B cell (primary cell): ENCODE measurements around the gene C19orf33. TPM values are rescaled to one million over a fixed set of nuclear protein-coding genes. Genes with fewer than 3 reads are reported as not detected.

Source experiments
- ATAC-seq: fragments of 200-7000 bp; cut with Tn5 transposase; one replicate; pipeline ENCODE4 v1.10.0; 2021; ENCODE audit warnings: low read depth, mild to moderate bottlenecking, moderate number of reproducible peaks, moderate library complexity
- CTCF ChIA-PET: fragments of 350-600 bp; sonication (Branson Sonifier 250); formaldehyde crosslinking; loops from one replicate; lab custom pipeline; 2021; ENCODE audit warnings: antibody characterized with exemption, inconsistent platforms; lab: Charles Lee
- POLR2A ChIA-PET: fragments of 350-600 bp; sonication (Branson Sonifier 250); formaldehyde crosslinking; loops from one replicate; lab custom pipeline; 2021; ENCODE audit warnings: antibody characterized with exemption; lab: Charles Lee
- DNase-seq: peaks from one replicate; pipeline ENCODE4 v3.0.0; 2013
- H2AFZ ChIP-seq: 2 replicates; pipeline ENCODE4 v1.6.1; 2012; ENCODE audit warnings: mild to moderate bottlenecking, low read depth, low read length; ENCODE audit not compliant: insufficient read depth, poor library complexity, severe bottlenecking
- H3K27ac ChIP-seq, 2 donors: 1 replicate in 1 of 2; 2 replicates in 1 of 2; pipeline ENCODE4 v1.5.1; 2012 to 2013; ENCODE audit warnings: low read length in 2 of 2, mild to moderate bottlenecking in 2 of 2, moderate library complexity in 1 of 2
- H3K27me3 ChIP-seq, 4 experiments: fragments of 200-600 bp in 1 of 4; sonication (generic) in 1 of 4; replicated peaks in 1 of 4; 1 replicate in 2 of 4; 2 replicates in 2 of 4; pipeline versions ENCODE4 v1.6.1 to v1.7.0; 2013 to 2016; ENCODE audit warnings: low read length in 3 of 4, mild to moderate bottlenecking in 2 of 4, mixed read lengths in 1 of 4, moderate library complexity in 1 of 4; ENCODE audit not compliant: insufficient read depth in 4 of 4, control insufficient read depth in 3 of 4; ENCODE audit errors: control extremely low read depth in 1 of 4
- H3K36me3 ChIP-seq, 2 experiments: replicated peaks in 1 of 2; 1 replicate in 1 of 2; 2 replicates in 1 of 2; pipeline versions ENCODE4 v1.6.1 to v1.7.1; 2013; ENCODE audit warnings: low read length in 1 of 2; ENCODE audit not compliant: insufficient read depth in 2 of 2, control insufficient read depth in 1 of 2; ENCODE audit errors: control extremely low read depth in 1 of 2, extremely low read depth in 1 of 2
- H3K4me1 ChIP-seq, 2 donors: fragments of 200-600 bp in 1 of 2; sonication (generic) in 1 of 2; 1 replicate in 1 of 2; 2 replicates in 1 of 2; pipeline versions ENCODE4 v1.5.1 to v1.6.1; 2013 to 2017; ENCODE audit warnings: low read length in 2 of 2; ENCODE audit not compliant: control insufficient read depth in 2 of 2, insufficient read depth in 2 of 2
- H3K4me2 ChIP-seq: replicated peaks from 2 replicates; pipeline ENCODE3; 2012; ENCODE audit warnings: mild to moderate bottlenecking, low read depth, low read length; ENCODE audit not compliant: poor library complexity, severe bottlenecking
- H3K4me3 ChIP-seq, 5 experiments: fragments of 200-600 bp in 1 of 5; sonication (generic) in 1 of 5; 1 replicate in 3 of 5; 2 replicates in 2 of 5; pipeline versions ENCODE4 v1.5.1 to v1.7.0; 2011 to 2016; ENCODE audit warnings: low read length in 4 of 5, mild to moderate bottlenecking in 4 of 5, low read depth in 2 of 5, control low read depth in 1 of 5, moderate library complexity in 1 of 5; ENCODE audit not compliant: insufficient read depth in 1 of 5; ENCODE audit errors: control extremely low read depth in 1 of 5, extremely low read depth in 1 of 5
- H3K79me2 ChIP-seq: fragments of 200-600 bp; sonication (generic); one replicate; pipeline ENCODE4 v1.6.0; 2016; ENCODE audit warnings: low read length; ENCODE audit not compliant: control insufficient read depth, insufficient read depth
- H3K9ac ChIP-seq: fragments of 200-600 bp; sonication (generic); 2 replicates; pipeline ENCODE4 v1.6.1; 2017; ENCODE audit warnings: mild to moderate bottlenecking, low read length, moderate library complexity
- H3K9me3 ChIP-seq, 3 donors: one replicate each; pipeline versions ENCODE4 v1.6.1 to v1.7.1; 2013; ENCODE audit warnings: low read length in 2 of 3; ENCODE audit not compliant: control insufficient read depth in 2 of 3, insufficient read depth in 1 of 3; ENCODE audit errors: control extremely low read depth in 1 of 3
- H4K20me1 ChIP-seq: 2 replicates; pipeline ENCODE4 v1.6.0; 2012; ENCODE audit warnings: mild to moderate bottlenecking, low read length; ENCODE audit not compliant: insufficient read depth, control insufficient read depth, poor library complexity, severe bottlenecking
- H3K27ac Mint-ChIP-seq: one replicate; pipeline ENCODE4 v1.8.0; 2021; ENCODE audit warnings: mixed read lengths
- H3K27me3 Mint-ChIP-seq: one replicate; pipeline ENCODE4 v1.8.0; 2021; ENCODE audit warnings: mixed read lengths
- H3K4me1 Mint-ChIP-seq: one replicate; pipeline ENCODE4 v1.8.0; 2021; ENCODE audit warnings: mixed read lengths
- H3K4me3 Mint-ChIP-seq: one replicate; pipeline ENCODE4 v1.8.0; 2021; ENCODE audit warnings: mixed read lengths
- H3K9me3 Mint-ChIP-seq: one replicate; pipeline ENCODE4 v1.8.0; 2022; ENCODE audit warnings: mixed read lengths; ENCODE audit not compliant: insufficient read depth
- CTCF ChIP-seq: fragments of 200-600 bp; IDR thresholded peaks from one replicate; pipeline ENCODE4 v1.8.0; 2022; ENCODE audit warnings: antibody characterized with exemption, mild to moderate bottlenecking
- EZH2 ChIP-seq: IDR thresholded peaks from 2 replicates; pipeline ENCODE4 v1.6.1; 2012; ENCODE audit warnings: borderline replicate concordance, low read depth, mild to moderate bottlenecking, moderate library complexity, low read length; ENCODE audit not compliant: insufficient read depth, poor library complexity, severe bottlenecking
- WGBS: methylation state at CpG from one replicate; pipeline ENCODE4 v1.1.5; 2013; ENCODE audit warnings: missing lambda C conversion rate; ENCODE audit not compliant: insufficient coverage; 5-methylcytosine and 5-hydroxymethylcytosine counted together
- intact Hi-C: fragments of 100-400 bp; cut with micrococcal nuclease; formaldehyde crosslinking; loops from one replicate; pipeline ENCODE4 v1.10.0; 2022
- polyA plus RNA-seq: library from polyadenylated mRNA; depleted of rRNA; stranded (reverse); fragments of >200 nt; gene quantifications from 2 replicates; pipeline ENCODE4 v1.2.3, GENCODE V29; 2012
- total RNA-seq, 2 donors: library from RNA; stranded (reverse); fragments of 120-200 nt in 1 of 2; gene quantifications; 1 replicate in 1 of 2; 2 replicates in 1 of 2; pipeline versions ENCODE4 v1.2.3 to v1.2.4, GENCODE V29; 2013 to 2022

The C19orf33 gene
- total and polyA plus RNA-seq, 2 donors (not counting 1 experiment from before 2014, with no cell fraction given) = 1.2 TPM; not detected in 1

- intact Hi-C loops = no loop called here
- 74% methylated on average over 9 of the region's 9 CpGs for WGBS
- Mint-ChIP-seq H3K9me3 (no peaks in the 10 kb centered on the region), H3K27me3 (no peaks in the 10 kb centered on the region), H3K4me3 (no peak overlapping the region), H3K4me1 (peaks cover 18% of the 10 kb centered on the region), H3K27ac (no peak overlapping the region)
- H3K4me3 ChIP-seq = no peak overlapping the region
- TF ChIP-seq EZH2 = no peak
- no peak for TF ChIP-seq CTCF
- no peaks in the 10 kb centered on the region for H3K27me3 ChIP-seq
- DNase-seq = no peak
- no peak overlapping the region for H2AFZ ChIP-seq
- H3K4me2 ChIP-seq = no peak overlapping the region
- POLR2A ChIA-PET = no interaction called here
- H3K9ac ChIP-seq = no peak overlapping the region
- CTCF ChIA-PET = interaction anchor here (1.0 kb wide), 1 partner anchor 10 kb away, joined by 4 read pairs; no protein-coding TSS in a partner anchor
- H3K36me3 ChIP-seq = peaks cover 4 to 31% of the 10 kb centered on the region in 2 experiments
- H3K4me1 ChIP-seq = peaks cover 10 to 15% of the 10 kb centered on the region in 2 donors
- H3K79me2 ChIP-seq = peaks cover 3% of the 10 kb centered on the region
- no peak for ATAC-seq
- H3K9me3 ChIP-seq = no peaks in the 10 kb centered on the region
- peaks cover 1% of the 10 kb centered on the region for H4K20me1 ChIP-seq
- no peak overlapping the region for H3K27ac ChIP-seq
These were observed 16.4 kb upstream of the C19orf33 start for GRCh38 chr19:38287604-38288003.

GRCh38 chr19:38288123-38288855 lies 15.8 kb upstream of the C19orf33 start:
- DNase-seq = no peak
- intact Hi-C loops = no loop called here
- Histone ChIP-seq H4K20me1 (no peaks in the 10 kb centered on the region), H2AFZ (no peak overlapping the region), H3K4me3 (no peak overlapping the region), H3K27me3 (no peaks in the 10 kb centered on the region), H3K79me2 (peaks cover 3% of the 10 kb centered on the region), H3K4me1 (peaks cover 10 to 15% of the 10 kb centered on the region in 2 donors), H3K9me3 (no peaks in the 10 kb centered on the region), H3K9ac (no peak overlapping the region), H3K36me3 (peaks cover 4 to 34% of the 10 kb centered on the region in 2 experiments), H3K27ac (no peak overlapping the region), H3K4me2 (no peak overlapping the region)
- Mint-ChIP-seq H3K4me3 (no peak overlapping the region), H3K27ac (no peak overlapping the region), H3K9me3 (no peaks in the 10 kb centered on the region), H3K4me1 (peaks cover 17% of the 10 kb centered on the region), H3K27me3 (no peaks in the 10 kb centered on the region)
- ATAC-seq = no peak
- ChIA-PET CTCF (interaction anchor here (1.0 kb wide), 1 partner anchor 9 kb away, joined by 4 read pairs; no protein-coding TSS in a partner anchor), POLR2A (no interaction called here)
- TF ChIP-seq CTCF (no peak), EZH2 (no peak)
- WGBS = 96% methylated on average over 15 of the region's 16 CpGs
